Memory B cell (primary cell): ENCODE data around the gene PIK3R1.

Experiments used
- ATAC-seq: fragments of 150-1000 bp; cut with Tn5 transposase; 2 replicates; pipeline ENCODE4 v1.10.0; 2021; ENCODE audit warnings: low read depth, mild to moderate bottlenecking, moderate library complexity
- DNase-seq, 2 donors: peaks; one replicate each; pipeline ENCODE4 v3.0.0; 2022; ENCODE audit warnings: low spot score in 2 of 2
- H3K27ac Mint-ChIP-seq: one replicate; pipeline ENCODE4 v1.8.0; 2022; ENCODE audit warnings: mild to moderate bottlenecking, moderate library complexity, mixed read lengths
- H3K27me3 Mint-ChIP-seq: one replicate; pipeline ENCODE4 v1.8.0; 2022; ENCODE audit warnings: mixed read lengths
- H3K36me3 Mint-ChIP-seq: one replicate; pipeline ENCODE4 v1.8.0; 2022; ENCODE audit warnings: mild to moderate bottlenecking, mixed read lengths
- H3K4me1 Mint-ChIP-seq: one replicate; pipeline ENCODE4 v1.8.0; 2022; ENCODE audit warnings: mixed read lengths
- H3K4me3 Mint-ChIP-seq: one replicate; pipeline ENCODE4 v1.8.0; 2022; ENCODE audit warnings: mild to moderate bottlenecking, moderate library complexity, mixed read lengths
- H3K9me3 Mint-ChIP-seq: one replicate; pipeline ENCODE4 v1.8.0; 2022; ENCODE audit warnings: mixed read lengths

Gene PIK3R1

GRCh38 chr5:68215898-68216244 is 315 bp downstream of the PIK3R1 start:
- Mint-ChIP-seq H3K9me3 (peaks cover 7% of the 10 kb centered on the region), H3K36me3 (peaks cover 10% of the 10 kb centered on the region), H3K4me3 (peak overlapping the region; percentile 83), H3K27me3 (no peaks in the 10 kb centered on the region), H3K4me1 (peaks cover 31% of the 10 kb centered on the region), H3K27ac (peak overlapping the region; percentile 97)
- ATAC-seq (peak; percentile 61), DNase-seq (no peak)

DNA sequence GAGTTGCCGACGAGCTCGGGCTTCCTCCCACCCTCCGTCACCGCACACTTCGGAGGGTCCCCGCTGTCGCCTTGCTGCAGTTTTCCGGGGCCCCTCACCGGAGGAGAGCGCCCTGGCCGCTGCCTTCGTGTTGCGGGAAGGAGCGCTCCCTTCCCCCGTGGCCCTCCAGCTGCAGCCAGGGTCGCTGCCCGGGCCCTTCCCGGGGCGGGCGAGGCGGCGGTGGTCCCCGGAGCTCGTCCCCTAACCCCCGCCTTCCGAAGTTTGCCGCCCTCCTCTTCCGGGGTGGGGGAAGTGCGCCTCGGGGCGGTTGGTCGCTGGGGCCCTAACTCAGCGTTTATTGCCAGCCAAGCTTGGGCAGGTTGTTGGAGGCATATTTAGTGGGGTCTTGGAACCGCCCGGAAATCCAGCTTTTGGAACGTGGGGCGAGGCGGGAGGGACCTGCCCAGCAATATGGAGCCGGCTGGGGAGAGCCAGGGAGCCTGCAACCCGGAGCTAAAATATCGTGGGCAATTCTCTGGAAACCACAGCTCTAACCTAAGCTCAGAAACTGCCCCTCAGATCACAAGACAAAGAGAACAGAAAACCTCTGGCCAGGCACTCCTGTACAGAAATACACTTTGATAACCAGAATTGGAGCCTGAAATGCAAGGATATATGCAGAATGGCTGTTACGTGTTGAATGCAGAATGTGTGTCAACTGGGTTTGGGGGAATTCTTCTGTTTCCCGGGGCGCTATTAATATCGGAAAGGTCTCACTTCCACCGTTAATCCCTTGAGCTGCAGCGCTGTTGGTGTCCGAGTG is 890 bp downstream of the PIK3R1 start:
- peak; percentile 8 for ATAC-seq
- Mint-ChIP-seq H3K4me1 (peaks cover 31% of the 10 kb centered on the region), H3K9me3 (peaks cover 4% of the 10 kb centered on the region), H3K36me3 (peaks cover 9% of the 10 kb centered on the region), H3K27me3 (no peaks in the 10 kb centered on the region), H3K27ac (peak overlapping the region; percentile 58), H3K4me3 (peak overlapping the region; percentile 83)
- DNase-seq = peak; percentile 25 to 57

DNA sequence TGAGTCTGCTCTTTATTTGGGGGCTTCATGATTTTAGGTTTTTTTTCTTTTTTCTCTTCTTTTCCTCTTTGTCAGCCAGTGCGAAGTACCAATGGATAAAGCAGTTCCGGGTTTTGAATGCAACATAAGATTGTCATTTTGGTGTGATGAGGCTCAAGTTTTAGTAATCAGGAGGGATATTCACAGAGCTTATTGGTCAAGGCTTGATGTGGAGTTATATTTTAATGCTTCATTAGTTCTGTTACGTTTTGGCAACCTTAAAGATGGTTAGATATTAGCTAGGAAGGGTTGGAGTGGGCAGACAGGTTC is 1.4 kb downstream of the PIK3R1 start:
- Mint-ChIP-seq H3K4me1 (peaks cover 32% of the 10 kb centered on the region), H3K27me3 (no peaks in the 10 kb centered on the region), H3K27ac (peak overlapping the region; percentile 58), H3K4me3 (peak overlapping the region; percentile 83), H3K36me3 (peaks cover 7% of the 10 kb centered on the region), H3K9me3 (peaks cover 2% of the 10 kb centered on the region)
- ATAC-seq = no peak
- DNase-seq = no peak

DNA sequence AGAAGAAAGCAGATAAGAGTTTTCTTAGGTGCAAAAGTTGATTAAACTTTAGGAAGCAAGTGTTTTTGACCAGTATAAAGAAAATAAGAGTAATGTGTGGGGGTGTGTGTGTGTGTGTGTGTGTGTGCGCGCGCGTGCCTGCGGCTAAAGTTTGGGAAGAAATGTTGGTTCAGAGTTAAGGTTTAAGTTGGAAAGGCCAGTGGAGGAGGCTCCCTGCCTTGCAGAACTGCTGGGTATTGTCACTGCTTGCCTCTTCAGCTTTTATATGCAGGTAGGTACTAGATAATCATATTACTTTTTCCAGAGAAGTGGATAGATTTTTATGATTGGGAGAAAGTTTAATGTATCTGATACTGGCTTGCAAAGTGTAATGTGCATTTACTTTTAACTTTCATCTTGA is 2.0 kb downstream of the PIK3R1 start:
- Mint-ChIP-seq H3K4me3 (peak overlapping the region; percentile 83), H3K36me3 (peaks cover 10% of the 10 kb centered on the region), H3K9me3 (peaks cover 2% of the 10 kb centered on the region), H3K27me3 (no peaks in the 10 kb centered on the region), H3K27ac (peak overlapping the region; percentile 58), H3K4me1 (peaks cover 37% of the 10 kb centered on the region)
- ATAC-seq (no peak), DNase-seq (no peak)

DNA sequence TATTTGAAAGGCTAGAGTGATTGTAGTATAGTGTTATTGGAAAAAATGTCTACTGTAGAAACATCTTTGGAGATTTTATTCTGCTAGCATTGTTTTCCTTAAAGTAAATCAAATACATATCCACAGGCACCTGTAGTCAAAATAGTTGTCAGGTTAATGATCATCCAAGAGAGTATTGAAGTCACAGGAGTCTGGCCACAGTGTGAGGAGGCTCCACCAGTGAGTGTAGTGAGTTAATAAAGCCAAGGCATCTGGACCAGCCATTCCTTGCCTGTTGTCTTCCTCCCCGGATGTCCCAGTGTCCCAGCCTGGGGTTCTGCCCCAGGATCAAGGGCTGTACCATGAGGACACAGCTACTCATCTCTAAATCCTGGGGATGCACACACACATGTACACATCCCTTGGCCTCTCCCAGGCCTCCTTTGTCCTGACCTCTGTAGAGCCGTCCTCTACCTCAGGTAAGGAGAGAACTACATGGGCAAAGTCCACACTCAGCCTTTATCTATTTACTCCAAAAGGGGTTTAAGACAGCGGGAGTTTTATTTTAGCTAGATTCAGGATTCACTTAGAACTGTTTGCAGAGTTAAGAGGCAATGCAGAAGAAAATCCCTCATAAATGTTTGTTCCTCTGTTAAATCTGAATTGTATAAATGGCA is 3.7 kb downstream of the PIK3R1 start:
- Mint-ChIP-seq H3K9me3 (peaks cover 2% of the 10 kb centered on the region), H3K4me3 (no peak overlapping the region), H3K27me3 (no peaks in the 10 kb centered on the region), H3K36me3 (peaks cover 12% of the 10 kb centered on the region), H3K27ac (no peak overlapping the region), H3K4me1 (peaks cover 40% of the 10 kb centered on the region)
- DNase-seq (no peak), ATAC-seq (no peak)

GRCh38 chr5:68220260-68220659 is 4.7 kb downstream of the PIK3R1 start:
- H3K4me3 Mint-ChIP-seq = no peak overlapping the region
- ATAC-seq = no peak
- H3K9me3 Mint-ChIP-seq = peaks cover 2% of the 10 kb centered on the region
- H3K27me3 Mint-ChIP-seq = no peaks in the 10 kb centered on the region
- DNase-seq = no peak
- H3K27ac Mint-ChIP-seq = no peak overlapping the region
- peaks cover 48% of the 10 kb centered on the region for H3K4me1 Mint-ChIP-seq
- H3K36me3 Mint-ChIP-seq = peaks cover 14% of the 10 kb centered on the region

- no peak overlapping the region for H3K4me3 Mint-ChIP-seq
- no peak overlapping the region for H3K27ac Mint-ChIP-seq
- ATAC-seq (no peak), DNase-seq (no peak)
- peaks cover 2% of the 10 kb centered on the region for H3K9me3 Mint-ChIP-seq
- peaks cover 54% of the 10 kb centered on the region for H3K4me1 Mint-ChIP-seq
- no peaks in the 10 kb centered on the region for H3K27me3 Mint-ChIP-seq
- peaks cover 19% of the 10 kb centered on the region for H3K36me3 Mint-ChIP-seq
These were observed 5.4 kb downstream of the PIK3R1 start for GRCh38 chr5:68220914-68221313.

GRCh38 chr5:68221488-68221887 is 5.9 kb downstream of the PIK3R1 start:
- ATAC-seq = no peak
- Mint-ChIP-seq H3K4me3 (no peak overlapping the region), H3K4me1 (peaks cover 57% of the 10 kb centered on the region), H3K9me3 (peaks cover 2% of the 10 kb centered on the region), H3K27ac (no peak overlapping the region), H3K36me3 (peaks cover 24% of the 10 kb centered on the region), H3K27me3 (no peaks in the 10 kb centered on the region)
- no peak for DNase-seq

- no peaks in the 10 kb centered on the region for H3K27me3 Mint-ChIP-seq
These were observed 6.8 kb downstream of the PIK3R1 start for GRCh38 chr5:68222310-68222709.

GRCh38 chr5:68222824-68223354 is 7.3 kb downstream of the PIK3R1 start:
- Mint-ChIP-seq H3K9me3 (peaks cover 2% of the 10 kb centered on the region), H3K4me1 (peaks cover 47% of the 10 kb centered on the region), H3K27me3 (no peaks in the 10 kb centered on the region), H3K4me3 (peak overlapping the region; percentile 24), H3K27ac (no peak overlapping the region), H3K36me3 (peaks cover 33% of the 10 kb centered on the region)
- DNase-seq (no peak), ATAC-seq (no peak)

More at GRCh38 chr5:68222310-68222709, 6.8 kb downstream of the PIK3R1 start:
- Mint-ChIP-seq H3K4me3 (no peak overlapping the region), H3K27ac (peak overlapping the region; percentile 5), H3K4me1 (peaks cover 51% of the 10 kb centered on the region), H3K36me3 (peaks cover 29% of the 10 kb centered on the region), H3K9me3 (peaks cover 2% of the 10 kb centered on the region)
- no peak for ATAC-seq
- DNase-seq = no peak

DNA sequence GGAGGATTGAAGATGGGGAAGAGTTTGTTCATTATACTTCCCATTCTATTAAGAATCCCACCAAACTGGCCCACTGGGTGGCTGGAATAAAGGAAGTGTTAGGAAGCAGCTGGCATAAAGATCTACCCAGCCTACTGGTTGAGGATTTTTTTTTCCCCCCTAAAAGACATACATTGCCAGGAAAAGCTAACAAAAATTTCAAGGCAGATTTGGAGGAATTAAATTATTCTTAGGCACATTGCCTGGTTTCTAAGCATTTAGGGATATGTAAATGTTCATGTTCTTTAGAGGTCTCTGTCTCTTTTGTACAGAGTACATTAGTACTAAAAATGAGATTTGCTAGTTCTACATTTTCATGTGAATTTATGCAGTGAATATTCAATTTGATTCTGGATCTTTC is 8.3 kb downstream of the PIK3R1 start:
- DNase-seq (no peak), ATAC-seq (no peak)
- Mint-ChIP-seq H3K27ac (no peak overlapping the region), H3K4me3 (no peak overlapping the region), H3K36me3 (peaks cover 35% of the 10 kb centered on the region), H3K9me3 (peaks cover 2% of the 10 kb centered on the region), H3K27me3 (no peaks in the 10 kb centered on the region), H3K4me1 (peaks cover 42% of the 10 kb centered on the region)

GRCh38 chr5:68224509-68225187 is 9.1 kb downstream of the PIK3R1 start:
- DNase-seq (no peak), ATAC-seq (no peak)
- Mint-ChIP-seq H3K9me3 (peaks cover 2% of the 10 kb centered on the region), H3K4me1 (peaks cover 40% of the 10 kb centered on the region), H3K36me3 (peaks cover 35% of the 10 kb centered on the region), H3K27ac (peak overlapping the region; percentile 41), H3K27me3 (no peaks in the 10 kb centered on the region), H3K4me3 (no peak overlapping the region)

DNA sequence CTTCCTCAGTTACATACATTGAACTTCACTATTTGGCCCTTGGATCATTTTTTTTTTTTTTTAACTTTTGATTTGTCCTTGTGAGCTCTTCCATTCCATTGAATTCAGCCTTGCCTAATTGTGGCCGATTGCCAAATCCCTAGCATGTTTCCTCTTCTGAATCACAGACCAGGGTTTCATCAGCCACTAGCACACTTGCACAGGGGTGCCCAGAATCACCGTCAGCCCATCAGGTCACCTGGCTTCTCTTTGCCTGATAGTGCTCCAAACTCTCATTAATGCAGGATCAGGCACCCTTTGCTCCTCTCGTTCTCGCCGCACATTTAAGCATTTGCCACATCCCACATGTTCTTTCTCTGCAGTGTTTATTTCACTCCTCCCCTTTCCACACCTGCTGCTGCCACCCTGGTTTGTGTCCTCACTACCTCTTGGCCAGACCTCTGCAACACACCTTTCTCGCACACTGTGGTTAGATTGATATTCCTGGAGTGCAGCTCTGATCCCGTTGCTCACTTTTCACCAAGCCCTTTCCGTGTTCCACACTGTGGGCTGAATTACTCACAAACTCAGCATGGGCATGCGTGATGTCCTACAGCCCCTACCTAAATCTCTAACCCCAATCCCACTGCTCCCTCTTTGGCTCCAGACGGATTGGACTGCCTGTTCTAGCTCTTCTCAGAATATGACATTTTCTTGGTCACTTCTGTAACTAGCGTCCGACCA is 9.8 kb downstream of the PIK3R1 start:
- DNase-seq (no peak), ATAC-seq (no peak)
- Mint-ChIP-seq H3K27ac (peak overlapping the region; percentile 41), H3K27me3 (no peaks in the 10 kb centered on the region), H3K4me1 (peaks cover 44% of the 10 kb centered on the region), H3K36me3 (peaks cover 35% of the 10 kb centered on the region), H3K4me3 (no peak overlapping the region), H3K9me3 (peaks cover 2% of the 10 kb centered on the region)
